GM12878 (cell line): ENCODE data around the gene DDX10. TPM values are rescaled to one million over a fixed set of nuclear protein-coding genes. Genes with fewer than 3 reads are reported as not detected.

Experiments
- ATAC-seq: fragments of 200-7000 bp; cut with Tn5 transposase; 3 replicates; pipeline ENCODE4 v1.9.1; 2020; ENCODE audit warnings: mild to moderate bottlenecking, moderate library complexity
- BruUV-seq: library from RNA; stranded (reverse); fragments of 400-500 nt; replicated peaks from 2 replicates; lab custom pipeline; 2021; lab: Mats Ljungman, UMichigan
- CTCF ChIA-PET: fragments of 300-600 bp; sonication (Branson Sonifier 250); formaldehyde crosslinking; extraction: SDS; loops from one replicate; lab custom pipeline; 2021; ENCODE audit warnings: inconsistent platforms; lab: Yijun Ruan, JAX
- POLR2A ChIA-PET: fragments of 350-600 bp; formaldehyde crosslinking; extraction: SDS; loops from one replicate; lab custom pipeline; 2021; ENCODE audit warnings: inconsistent platforms; lab: Charles Lee
- RAD21 ChIA-PET: fragments of 300-600 bp; sonication (Branson Sonifier 250); formaldehyde crosslinking; loops from one replicate; lab custom pipeline; 2023; ENCODE audit warnings: antibody characterized with exemption; ENCODE audit not compliant: unreplicated experiment; lab: Charles Lee
- SMC1A ChIA-PET: fragments of 300-600 bp; sonication (Branson Sonifier 250); formaldehyde crosslinking; loops from one replicate; lab custom pipeline; 2023; ENCODE audit not compliant: unreplicated experiment, uncharacterized antibody; lab: Charles Lee
- DNase-seq: peaks from one replicate; pipeline ENCODE4 v3.0.0-alpha.2; 2011; ENCODE audit warnings: low read depth, low spot score
- FAIRE-seq: peaks from 3 replicates; lab custom pipeline; 2011; peaks lifted over from hg19 to GRCh38; lab: Jason Lieb, UNC
- H2AFZ ChIP-seq: 2 replicates; pipeline ENCODE4 v1.6.0; 2011; ENCODE audit warnings: low read depth, low read length, control low read depth; ENCODE audit not compliant: control insufficient read depth
- H3K27ac ChIP-seq: 2 replicates; pipeline ENCODE4 v1.5.1; 2011; ENCODE audit warnings: control low read depth; ENCODE audit not compliant: control insufficient read depth, insufficient read depth
- H3K27me3 ChIP-seq, 2 experiments: replicated peaks in 1 of 2; 2 replicates each; pipeline versions ENCODE4 v1.6.0 to v1.6.1; 2011; ENCODE audit warnings: low read length in 1 of 2; ENCODE audit not compliant: control insufficient read depth in 2 of 2, insufficient read depth in 2 of 2
- H3K36me3 ChIP-seq, 2 experiments: 2 replicates each; pipeline ENCODE4 v1.5.1; 2011; ENCODE audit warnings: low read length in 1 of 2; ENCODE audit not compliant: control insufficient read depth in 2 of 2, insufficient read depth in 2 of 2
- H3K4me1 ChIP-seq: 2 replicates; pipeline ENCODE4 v1.6.1; 2011; ENCODE audit warnings: mild to moderate bottlenecking, low read length, moderate library complexity, mixed read lengths; ENCODE audit not compliant: control insufficient read depth, insufficient read depth
- H3K4me2 ChIP-seq: 2 replicates; pipeline ENCODE4 v1.6.0; 2011; ENCODE audit warnings: control low read depth; ENCODE audit not compliant: control insufficient read depth, insufficient read depth
- H3K4me3 ChIP-seq: fragments of 200-600 bp; sonication (generic); 2 replicates; pipeline ENCODE4 v1.5.1; 2016
- H3K79me2 ChIP-seq: 2 replicates; pipeline ENCODE4 v1.6.0; 2011; ENCODE audit warnings: low read length; ENCODE audit not compliant: control insufficient read depth, insufficient read depth
- H3K9ac ChIP-seq: 2 replicates; pipeline ENCODE4 v1.8.0; 2011; ENCODE audit warnings: low read length, control low read depth, mixed read lengths; ENCODE audit not compliant: control insufficient read depth, insufficient read depth
- H3K9me3 ChIP-seq: replicated peaks from 3 replicates; pipeline ENCODE4 v1.5.1; 2011; ENCODE audit warnings: mild to moderate bottlenecking, low read length; ENCODE audit not compliant: control insufficient read depth, insufficient read depth
- H4K20me1 ChIP-seq: 2 replicates; pipeline ENCODE4 v1.6.0; 2011; ENCODE audit not compliant: control insufficient read depth, insufficient read depth
- BHLHE40 ChIP-seq, 2 experiments: fragments of 450-650 bp in 1 of 2; IDR thresholded peaks; 2 replicates each; pipeline ENCODE4 v1.6.1; 2011 to 2017; ENCODE audit warnings: low read depth in 2 of 2, borderline replicate concordance in 1 of 2, improper control_type of control experiment in 1 of 2, low read length in 1 of 2, mild to moderate bottlenecking in 1 of 2
- ETV6 ChIP-seq, 2 experiments: fragments of 450-650 bp in 1 of 2; IDR thresholded peaks in 1 of 2; conservative IDR thresholded peaks in 1 of 2; 2 replicates each; pipeline ENCODE4 v1.6.1; 2014; ENCODE audit warnings: antibody characterized with exemption in 1 of 2, borderline replicate concordance in 1 of 2, low read depth in 1 of 2, mild to moderate bottlenecking in 1 of 2, moderate library complexity in 1 of 2
- HDGF ChIP-seq: fragments of 450-650 bp; IDR thresholded peaks from 2 replicates; pipeline ENCODE4 v1.6.1; 2016; ENCODE audit warnings: antibody characterized with exemption
- MTA3 ChIP-seq: IDR thresholded peaks from 2 replicates; pipeline ENCODE4 v1.6.1; 2012; ENCODE audit warnings: low read length, inconsistent platforms, borderline replicate concordance
- MXI1 ChIP-seq: fragments of 150-350 bp; IDR thresholded peaks from 2 replicates; pipeline ENCODE4 v1.6.1; 2011; ENCODE audit warnings: low read depth, mild to moderate bottlenecking, inconsistent platforms, low read length, improper control_type of control experiment
- PML ChIP-seq: IDR thresholded peaks from 2 replicates; pipeline ENCODE4 v1.6.1; 2012; ENCODE audit warnings: low read length, inconsistent platforms
- POLR2AphosphoS5 ChIP-seq: IDR thresholded peaks from 2 replicates; pipeline ENCODE4 v1.6.1; 2011; ENCODE audit warnings: mild to moderate bottlenecking, low read length, inconsistent platforms
- POU2F2 ChIP-seq: IDR thresholded peaks from 3 replicates; pipeline ENCODE4 v1.6.1; 2011; ENCODE audit warnings: low read depth, mild to moderate bottlenecking, low read length, borderline replicate concordance
- SREBF1 ChIP-seq: IDR thresholded peaks from 2 replicates; pipeline ENCODE4 v1.6.1; 2012; ENCODE audit warnings: mild to moderate bottlenecking, low read length
- SRF ChIP-seq, 2 experiments: IDR thresholded peaks; 2 replicates each; pipeline ENCODE4 v1.6.1; 2011; ENCODE audit warnings: low read depth in 2 of 2, low read length in 2 of 2, mild to moderate bottlenecking in 1 of 2, moderate library complexity in 1 of 2
- STAT3 ChIP-seq: IDR thresholded peaks from 2 replicates; pipeline ENCODE4 v1.6.1; 2011; ENCODE audit warnings: low read depth, low read length, improper control_type of control experiment
- SUZ12 ChIP-seq: fragments of 200-600 bp; sonication (generic); IDR thresholded peaks from one replicate; pipeline ENCODE4 v1.6.1; 2018; ENCODE audit warnings: antibody characterized with exemption, mild to moderate bottlenecking; ENCODE audit not compliant: unreplicated experiment
- ZBTB4 ChIP-seq: fragments of 450-650 bp; formaldehyde crosslinking; IDR thresholded peaks from 2 replicates; pipeline ENCODE4 v1.4.0; 2022; ENCODE audit warnings: mild to moderate bottlenecking, moderate library complexity
- ZNF384 ChIP-seq: IDR thresholded peaks from 2 replicates; pipeline ENCODE4 v1.6.1; 2012; ENCODE audit warnings: low read depth, mild to moderate bottlenecking, low read length, improper control_type of control experiment, borderline replicate concordance
- ZNF592 ChIP-seq: fragments of 450-650 bp; IDR thresholded peaks from 2 replicates; pipeline ENCODE4 v1.6.1; 2017; ENCODE audit warnings: mild to moderate bottlenecking, moderate library complexity
- WGBS: methylation state at CpG from one replicate; pipeline ENCODE4 v1.1.6; 2016; ENCODE audit warnings: low lambda C conversion rate; ENCODE audit not compliant: insufficient replicate concordance, insufficient coverage; ENCODE audit errors: missing lambda C conversion rate; 5-methylcytosine and 5-hydroxymethylcytosine counted together
- in situ Hi-C: fragments of 300-500 bp; cut with MboI; formaldehyde crosslinking; loops from 9 replicates; pipeline ENCODE4 v1.14.3; 2018; ENCODE audit warnings: mixed read lengths
- intact Hi-C: fragments of 100-400 bp; cut with micrococcal nuclease; formaldehyde crosslinking; loops from one replicate; pipeline ENCODE4 v1.14.2; 2022; ENCODE audit not compliant: unreplicated experiment
- polyA plus RNA-seq, 11 experiments: library from polyadenylated mRNA; depleted of rRNA in 4 of 11; unstranded in 6 of 11; stranded (reverse) in 5 of 11; fragments of >200 nt; fragmentation: Nextera tagmentation in 4 of 11; fragmentation: Illumina TruSeq in 1 of 11; extraction: Ambion mirVana in 4 of 11; extraction: Trizol in 1 of 11; gene quantifications; 1 replicate in 1 of 11; 2 replicates in 10 of 11; pipeline versions ENCODE4 v1.2.1 to v1.2.3, GENCODE V29; 2011 to 2016; ENCODE audit warnings: inconsistent platforms in 2 of 11, missing spikeins in 2 of 11, low read depth in 1 of 11
- total RNA-seq, 4 experiments: library from RNA; depleted of rRNA in 3 of 4; stranded (reverse); fragments of >200 nt in 3 of 4; fragmentation: Illumina TruSeq in 1 of 4; extraction: Trizol in 1 of 4; gene quantifications; 2 replicates each; pipeline versions ENCODE4 v1.2.1 to v1.2.3, GENCODE V29; 2013 to 2021

The DDX10 gene
- total and polyA plus RNA-seq, 10 of the 15 experiments (the other 5 are each of a cell fraction or from before 2014, with no cell fraction given), result 20.9 to 51.5 (median 31.9) TPM

- TF ChIP-seq SUZ12, result no peak
- TF ChIP-seq PML, result no peak
- no peak for TF ChIP-seq HDGF
- no peak for TF ChIP-seq ZNF384
Measured at GRCh38 chr11:108859510-108859909, 194.6 kb downstream of the DDX10 start (continued).

GRCh38 chr11:108863528-108863927 lies 198.7 kb downstream of the DDX10 start:
- no peak overlapping the region for H3K4me2 ChIP-seq
- ATAC-seq (no peak), FAIRE-seq (no peak), DNase-seq (no peak)
- no TSS peak for BruUV-seq
- no peaks in the 10 kb centered on the region for H4K20me1 ChIP-seq
- intact Hi-C loops, result no loop called here
- no peaks in the 10 kb centered on the region for H3K79me2 ChIP-seq
- no peaks in the 10 kb centered on the region for H3K27me3 ChIP-seq
- H3K9me3 ChIP-seq, result no peaks in the 10 kb centered on the region
- ChIA-PET CTCF (interaction anchor here (1.5 to 2.0 kb wide), 2 partner anchors 11 to 76 kb away, joined by 5 read pairs; no protein-coding TSS in a partner anchor), POLR2A (no interaction called here), SMC1A (interaction anchor here (1.5 to 2.6 kb wide), 3 partner anchors 10 to 165 kb away, joined by 6 to 17 read pairs (median 10); no protein-coding TSS in a partner anchor), RAD21 (no interaction called here)
- 100% methylated on average over 1 of the region's 1 CpG for WGBS
- H3K9ac ChIP-seq, result no peak overlapping the region
- in situ Hi-C loops, result no loop called here
- H3K4me1 ChIP-seq, result no peaks in the 10 kb centered on the region
- H2AFZ ChIP-seq, result no peak overlapping the region
- no peaks in the 10 kb centered on the region; a peak in 1 of 4 replicates for H3K36me3 ChIP-seq
- no peak overlapping the region for H3K27ac ChIP-seq
- no peak overlapping the region for H3K4me3 ChIP-seq
- TF ChIP-seq STAT3, result no peak
- no peak for TF ChIP-seq BHLHE40 (IDR thresholded peaks at IDR 0.05; ENCODE audit: borderline replicate concordance in 1 of 2, low read depth in 2 of 2, low read length in 1 of 2)
- TF ChIP-seq POLR2AphosphoS5, result no peak
- no peak for TF ChIP-seq SREBF1
- no peak for TF ChIP-seq MXI1
- no peak for TF ChIP-seq ZNF592
- no peak for TF ChIP-seq MTA3
- no peak for TF ChIP-seq ETV6 (conservative IDR thresholded peaks at IDR 0.05 in 1 of 2, IDR thresholded peaks at IDR 0.05 in 1 of 2; ENCODE audit: borderline replicate concordance in 1 of 2, low read depth in 1 of 2)
- no peak for TF ChIP-seq SRF (IDR thresholded peaks at IDR 0.05; ENCODE audit: low read depth in 2 of 2, low read length in 2 of 2)
- TF ChIP-seq POU2F2, result no peak
- TF ChIP-seq ZBTB4 (CRISPR knock-in tag), result no peak
